B cell (primary cell): ENCODE measurements around the gene CCL14. TPM values are rescaled to one million over a fixed set of nuclear protein-coding genes. Genes with fewer than 3 reads are reported as not detected.

Experiments
- ATAC-seq: fragments of 200-7000 bp; cut with Tn5 transposase; one replicate; pipeline ENCODE4 v1.10.0; 2021; ENCODE audit warnings: low read depth, mild to moderate bottlenecking, moderate number of reproducible peaks, moderate library complexity
- CTCF ChIA-PET: fragments of 350-600 bp; sonication (Branson Sonifier 250); formaldehyde crosslinking; loops from one replicate; lab custom pipeline; 2021; ENCODE audit warnings: antibody characterized with exemption, inconsistent platforms; lab: Charles Lee
- POLR2A ChIA-PET: fragments of 350-600 bp; sonication (Branson Sonifier 250); formaldehyde crosslinking; loops from one replicate; lab custom pipeline; 2021; ENCODE audit warnings: antibody characterized with exemption; lab: Charles Lee
- DNase-seq: peaks from one replicate; pipeline ENCODE4 v3.0.0; 2013
- H2AFZ ChIP-seq: 2 replicates; pipeline ENCODE4 v1.6.1; 2012; ENCODE audit warnings: mild to moderate bottlenecking, low read depth, low read length; ENCODE audit not compliant: insufficient read depth, poor library complexity, severe bottlenecking
- H3K27ac ChIP-seq, 2 donors: 1 replicate in 1 of 2; 2 replicates in 1 of 2; pipeline ENCODE4 v1.5.1; 2012 to 2013; ENCODE audit warnings: low read length in 2 of 2, mild to moderate bottlenecking in 2 of 2, moderate library complexity in 1 of 2
- H3K27me3 ChIP-seq, 4 experiments: fragments of 200-600 bp in 1 of 4; sonication (generic) in 1 of 4; replicated peaks in 1 of 4; 1 replicate in 2 of 4; 2 replicates in 2 of 4; pipeline versions ENCODE4 v1.6.1 to v1.7.0; 2013 to 2016; ENCODE audit warnings: low read length in 3 of 4, mild to moderate bottlenecking in 2 of 4, mixed read lengths in 1 of 4, moderate library complexity in 1 of 4; ENCODE audit not compliant: insufficient read depth in 4 of 4, control insufficient read depth in 3 of 4; ENCODE audit errors: control extremely low read depth in 1 of 4
- H3K36me3 ChIP-seq, 2 experiments: replicated peaks in 1 of 2; 1 replicate in 1 of 2; 2 replicates in 1 of 2; pipeline versions ENCODE4 v1.6.1 to v1.7.1; 2013; ENCODE audit warnings: low read length in 1 of 2; ENCODE audit not compliant: insufficient read depth in 2 of 2, control insufficient read depth in 1 of 2; ENCODE audit errors: control extremely low read depth in 1 of 2, extremely low read depth in 1 of 2
- H3K4me1 ChIP-seq, 2 donors: fragments of 200-600 bp in 1 of 2; sonication (generic) in 1 of 2; 1 replicate in 1 of 2; 2 replicates in 1 of 2; pipeline versions ENCODE4 v1.5.1 to v1.6.1; 2013 to 2017; ENCODE audit warnings: low read length in 2 of 2; ENCODE audit not compliant: control insufficient read depth in 2 of 2, insufficient read depth in 2 of 2
- H3K4me2 ChIP-seq: replicated peaks from 2 replicates; pipeline ENCODE3; 2012; ENCODE audit warnings: mild to moderate bottlenecking, low read depth, low read length; ENCODE audit not compliant: poor library complexity, severe bottlenecking
- H3K4me3 ChIP-seq, 5 experiments: fragments of 200-600 bp in 1 of 5; sonication (generic) in 1 of 5; 1 replicate in 3 of 5; 2 replicates in 2 of 5; pipeline versions ENCODE4 v1.5.1 to v1.7.0; 2011 to 2016; ENCODE audit warnings: low read length in 4 of 5, mild to moderate bottlenecking in 4 of 5, low read depth in 2 of 5, control low read depth in 1 of 5, moderate library complexity in 1 of 5; ENCODE audit not compliant: insufficient read depth in 1 of 5; ENCODE audit errors: control extremely low read depth in 1 of 5, extremely low read depth in 1 of 5
- H3K79me2 ChIP-seq: fragments of 200-600 bp; sonication (generic); one replicate; pipeline ENCODE4 v1.6.0; 2016; ENCODE audit warnings: low read length; ENCODE audit not compliant: control insufficient read depth, insufficient read depth
- H3K9ac ChIP-seq: fragments of 200-600 bp; sonication (generic); 2 replicates; pipeline ENCODE4 v1.6.1; 2017; ENCODE audit warnings: mild to moderate bottlenecking, low read length, moderate library complexity
- H3K9me3 ChIP-seq, 3 donors: one replicate each; pipeline versions ENCODE4 v1.6.1 to v1.7.1; 2013; ENCODE audit warnings: low read length in 2 of 3; ENCODE audit not compliant: control insufficient read depth in 2 of 3, insufficient read depth in 1 of 3; ENCODE audit errors: control extremely low read depth in 1 of 3
- H4K20me1 ChIP-seq: 2 replicates; pipeline ENCODE4 v1.6.0; 2012; ENCODE audit warnings: mild to moderate bottlenecking, low read length; ENCODE audit not compliant: insufficient read depth, control insufficient read depth, poor library complexity, severe bottlenecking
- H3K27ac Mint-ChIP-seq: one replicate; pipeline ENCODE4 v1.8.0; 2021; ENCODE audit warnings: mixed read lengths
- H3K27me3 Mint-ChIP-seq: one replicate; pipeline ENCODE4 v1.8.0; 2021; ENCODE audit warnings: mixed read lengths
- H3K4me1 Mint-ChIP-seq: one replicate; pipeline ENCODE4 v1.8.0; 2021; ENCODE audit warnings: mixed read lengths
- H3K4me3 Mint-ChIP-seq: one replicate; pipeline ENCODE4 v1.8.0; 2021; ENCODE audit warnings: mixed read lengths
- H3K9me3 Mint-ChIP-seq: one replicate; pipeline ENCODE4 v1.8.0; 2022; ENCODE audit warnings: mixed read lengths; ENCODE audit not compliant: insufficient read depth
- CTCF ChIP-seq: fragments of 200-600 bp; IDR thresholded peaks from one replicate; pipeline ENCODE4 v1.8.0; 2022; ENCODE audit warnings: antibody characterized with exemption, mild to moderate bottlenecking
- EZH2 ChIP-seq: IDR thresholded peaks from 2 replicates; pipeline ENCODE4 v1.6.1; 2012; ENCODE audit warnings: borderline replicate concordance, low read depth, mild to moderate bottlenecking, moderate library complexity, low read length; ENCODE audit not compliant: insufficient read depth, poor library complexity, severe bottlenecking
- WGBS: methylation state at CpG from one replicate; pipeline ENCODE4 v1.1.5; 2013; ENCODE audit warnings: missing lambda C conversion rate; ENCODE audit not compliant: insufficient coverage; 5-methylcytosine and 5-hydroxymethylcytosine counted together
- intact Hi-C: fragments of 100-400 bp; cut with micrococcal nuclease; formaldehyde crosslinking; loops from one replicate; pipeline ENCODE4 v1.10.0; 2022
- polyA plus RNA-seq: library from polyadenylated mRNA; depleted of rRNA; stranded (reverse); fragments of >200 nt; gene quantifications from 2 replicates; pipeline ENCODE4 v1.2.3, GENCODE V29; 2012
- total RNA-seq, 2 donors: library from RNA; stranded (reverse); fragments of 120-200 nt in 1 of 2; gene quantifications; 1 replicate in 1 of 2; 2 replicates in 1 of 2; pipeline versions ENCODE4 v1.2.3 to v1.2.4, GENCODE V29; 2013 to 2022

The CCL14 gene
- total and polyA plus RNA-seq, 2 donors (not counting 1 experiment from before 2014, with no cell fraction given), result not detected

- peaks cover 27% of the 10 kb centered on the region for H3K27me3 Mint-ChIP-seq
- Histone ChIP-seq H3K4me2 (no peak overlapping the region), H3K27ac (no peak overlapping the region), H3K36me3 (no peaks in the 10 kb centered on the region), H3K27me3 (peaks cover 0 to 12% (median 6%) of the 10 kb centered on the region in 4 experiments), H3K9me3 (no peaks in the 10 kb centered on the region), H4K20me1 (no peaks in the 10 kb centered on the region), H2AFZ (no peak overlapping the region), H3K79me2 (no peaks in the 10 kb centered on the region), H3K4me1 (no peaks in the 10 kb centered on the region), H3K9ac (no peak overlapping the region), H3K4me3 (no peak overlapping the region)
- DNase-seq (no peak), ATAC-seq (no peak)
- ChIA-PET POLR2A (no interaction called here), CTCF (interaction anchor here (1.0 kb wide), 1 partner anchor 12 kb away, joined by 3 read pairs; no protein-coding TSS in a partner anchor)
- H3K4me3 Mint-ChIP-seq, result no peak overlapping the region
- H3K9me3 Mint-ChIP-seq, result no peaks in the 10 kb centered on the region
- H3K27ac Mint-ChIP-seq, result no peak overlapping the region
- no peak for TF ChIP-seq CTCF
- TF ChIP-seq EZH2, result no peak
- intact Hi-C loops, result no loop called here
- 100% methylated on average over 1 of the region's 6 CpGs for WGBS
- H3K4me1 Mint-ChIP-seq, result no peaks in the 10 kb centered on the region
Measured at GRCh38 chr17:35963663-35964062, 22.9 kb downstream of the CCL14 start.

GRCh38 chr17:35953720-35954119 is 32.8 kb downstream of the CCL14 start:
- Histone ChIP-seq H3K79me2 (no peaks in the 10 kb centered on the region), H3K4me1 (no peaks in the 10 kb centered on the region), H3K36me3 (no peaks in the 10 kb centered on the region), H3K27ac (no peak overlapping the region), H3K27me3 (peaks cover 0 to 2% (median 0%) of the 10 kb centered on the region in 4 experiments), H4K20me1 (no peaks in the 10 kb centered on the region), H3K4me3 (no peak overlapping the region), H3K9me3 (no peaks in the 10 kb centered on the region), H2AFZ (no peak overlapping the region), H3K4me2 (no peak overlapping the region), H3K9ac (no peak overlapping the region)
- H3K4me3 Mint-ChIP-seq, result no peak overlapping the region
- ChIA-PET POLR2A (no interaction called here), CTCF (interaction anchor here (0.6 kb wide), 1 partner anchor 20 kb away, joined by 3 read pairs; no protein-coding TSS in a partner anchor)
- no peaks in the 10 kb centered on the region for H3K9me3 Mint-ChIP-seq
- no peak for DNase-seq
- H3K4me1 Mint-ChIP-seq, result no peaks in the 10 kb centered on the region
- no peak overlapping the region for H3K27ac Mint-ChIP-seq
- 61% methylated on average over 4 of the region's 7 CpGs for WGBS
- no peak for ATAC-seq
- H3K27me3 Mint-ChIP-seq, result peaks cover 34% of the 10 kb centered on the region
- intact Hi-C loops, result no loop called here
- TF ChIP-seq CTCF, result no peak
- no peak for TF ChIP-seq EZH2
